H1 (cell line): Measurements from ENCODE around the gene ING4. TPM values are rescaled to one million over a fixed set of nuclear protein-coding genes. Genes with fewer than 3 reads are reported as not detected.

ENCODE experiments used
- CTCF ChIA-PET: fragments of 300-600 bp; sonication (Branson Sonifier 250); formaldehyde crosslinking; loops from one replicate; lab custom pipeline; 2021; ENCODE audit not compliant: partially characterized antibody; lab: Charles Lee
- POLR2A ChIA-PET: fragments of 300-600 bp; sonication (Branson Sonifier 250); formaldehyde crosslinking; loops from one replicate; lab custom pipeline; 2021; ENCODE audit warnings: inconsistent platforms; ENCODE audit not compliant: partially characterized antibody; lab: Charles Lee
- DNase-seq, 2 experiments: peaks; one replicate each; pipeline versions ENCODE4 v3.0.0 to v3.0.0-alpha.2; 2010 to 2022; ENCODE audit warnings: low spot score in 2 of 2, low read depth in 1 of 2, mixed read lengths in 1 of 2
- FAIRE-seq: peaks from 2 replicates; lab custom pipeline; 2011; peaks lifted over from hg19 to GRCh38; lab: Jason Lieb, UNC
- H2AFZ ChIP-seq: 2 replicates; pipeline ENCODE4 v1.8.1; 2012; ENCODE audit warnings: low read length, inconsistent platforms
- H2AK5ac ChIP-seq: 2 replicates; pipeline ENCODE4 v1.6.1; 2013; ENCODE audit warnings: low read depth, low read length
- H2BK120ac ChIP-seq: replicated peaks from 2 replicates; pipeline ENCODE3; 2013; ENCODE audit warnings: low read depth, low read length, inconsistent platforms
- H2BK12ac ChIP-seq: 2 replicates; pipeline ENCODE4 v1.6.1; 2013; ENCODE audit warnings: low read depth, low read length
- H2BK15ac ChIP-seq: 2 replicates; pipeline ENCODE4 v1.6.1; 2013; ENCODE audit warnings: low read length
- H2BK20ac ChIP-seq: 2 replicates; pipeline ENCODE4 v1.6.1; 2013; ENCODE audit warnings: low read length
- H2BK5ac ChIP-seq: 2 replicates; pipeline ENCODE4 v1.6.1; 2013; ENCODE audit warnings: low read depth, low read length
- H3K14ac ChIP-seq: 2 replicates; pipeline ENCODE4 v1.6.1; 2013; ENCODE audit warnings: inconsistent platforms; ENCODE audit not compliant: insufficient read length
- H3K18ac ChIP-seq: 2 replicates; pipeline ENCODE4 v1.6.1; 2013; ENCODE audit warnings: low read length; ENCODE audit errors: extremely low read depth
- H3K23ac ChIP-seq: 2 replicates; pipeline ENCODE4 v1.6.1; 2013; ENCODE audit warnings: inconsistent platforms; ENCODE audit not compliant: insufficient read length
- H3K23me2 ChIP-seq: 2 replicates; pipeline ENCODE4 v1.6.1; 2013; ENCODE audit warnings: low read depth, low read length
- H3K27ac ChIP-seq: 2 replicates; pipeline ENCODE4 v1.6.1; 2011; ENCODE audit warnings: low read depth, low read length, inconsistent platforms
- H3K27me3 ChIP-seq, 4 experiments: replicated peaks in 1 of 4; 1 replicate in 1 of 4; 2 replicates in 3 of 4; pipeline versions ENCODE4 v1.6.1 to v1.8.1; 2011 to 2013; ENCODE audit warnings: low read length in 3 of 4, mild to moderate bottlenecking in 3 of 4, inconsistent platforms in 2 of 4, mixed read lengths in 2 of 4, moderate library complexity in 1 of 4; ENCODE audit not compliant: control insufficient read depth in 3 of 4, insufficient read depth in 3 of 4; ENCODE audit errors: extremely low read depth in 1 of 4
- H3K36me3 ChIP-seq, 4 experiments: 2 replicates each; pipeline versions ENCODE4 v1.6.1 to v1.8.1; 2011 to 2013; ENCODE audit warnings: mild to moderate bottlenecking in 4 of 4, low read length in 3 of 4, moderate library complexity in 2 of 4, control low read depth in 1 of 4, inconsistent platforms in 1 of 4; ENCODE audit not compliant: insufficient read depth in 4 of 4, control insufficient read depth in 2 of 4
- H3K4ac ChIP-seq: replicated peaks from 2 replicates; pipeline ENCODE3; 2013; ENCODE audit warnings: low read length, low read depth, mixed read lengths, inconsistent platforms; ENCODE audit not compliant: insufficient read length
- H3K4me1 ChIP-seq, 4 experiments: replicated peaks in 1 of 4; 1 replicate in 1 of 4; 2 replicates in 3 of 4; pipeline versions ENCODE4 v1.6.1 to v1.8.1; 2011 to 2013; ENCODE audit warnings: low read length in 3 of 4, inconsistent platforms in 2 of 4, mixed read lengths in 1 of 4; ENCODE audit not compliant: insufficient read depth in 4 of 4, control insufficient read depth in 3 of 4
- H3K4me2 ChIP-seq, 2 experiments: 2 replicates each; pipeline versions ENCODE4 v1.6.1 to v1.8.1; 2011 to 2013; ENCODE audit warnings: low read depth in 2 of 2, low read length in 2 of 2, control low read depth in 1 of 2, inconsistent platforms in 1 of 2, mild to moderate bottlenecking in 1 of 2; ENCODE audit not compliant: insufficient read depth in 1 of 2
- H3K4me3 ChIP-seq, 4 experiments: fragments of 200-600, 300-600 bp in 1 of 4; sonication (generic), shearing (Covaris generic), sonication (Bioruptor Twin) in 1 of 4; 2 replicates each; pipeline versions ENCODE4 v1.5.1 to v1.8.1; 2011 to 2016; ENCODE audit warnings: low read length in 4 of 4, low read depth in 3 of 4, control low read depth in 2 of 4, inconsistent platforms in 2 of 4, mild to moderate bottlenecking in 2 of 4, mixed read lengths in 1 of 4, moderate library complexity in 1 of 4; ENCODE audit not compliant: insufficient read depth in 2 of 4; ENCODE audit errors: extremely low read depth in 1 of 4
- H3K56ac ChIP-seq: replicated peaks from 2 replicates; pipeline ENCODE3; 2013; ENCODE audit warnings: low read depth, mild to moderate bottlenecking, mixed read lengths, low read length, inconsistent platforms; ENCODE audit not compliant: insufficient read length
- H3K79me1 ChIP-seq: 2 replicates; pipeline ENCODE4 v1.6.1; 2013; ENCODE audit warnings: low read depth, low read length, control low read depth
- H3K79me2 ChIP-seq, 2 experiments: 2 replicates each; pipeline versions ENCODE4 v1.6.1 to v1.8.1; 2012 to 2013; ENCODE audit warnings: low read length in 2 of 2, mild to moderate bottlenecking in 2 of 2, inconsistent platforms in 1 of 2; ENCODE audit not compliant: insufficient read depth in 2 of 2, control insufficient read depth in 1 of 2
- H3K9ac ChIP-seq, 4 experiments: replicated peaks in 1 of 4; 1 replicate in 1 of 4; 2 replicates in 3 of 4; pipeline versions ENCODE4 v1.6.1 to v1.8.1; 2011 to 2013; ENCODE audit warnings: low read depth in 3 of 4, low read length in 3 of 4, control low read depth in 2 of 4, mild to moderate bottlenecking in 2 of 4, moderate library complexity in 2 of 4, inconsistent platforms in 1 of 4; ENCODE audit errors: extremely low read depth in 1 of 4
- H3K9me3 ChIP-seq, 2 experiments: 2 replicates each; pipeline versions ENCODE4 v1.6.1 to v1.8.1; 2012 to 2013; ENCODE audit warnings: mild to moderate bottlenecking in 2 of 2, moderate library complexity in 2 of 2, control low read depth in 1 of 2, inconsistent platforms in 1 of 2, low read depth in 1 of 2, low read length in 1 of 2, mixed read lengths in 1 of 2; ENCODE audit not compliant: insufficient read depth in 2 of 2
- H4K20me1 ChIP-seq, 2 experiments: replicated peaks in 1 of 2; 2 replicates each; pipeline versions ENCODE3 to v1.8.1; 2011 to 2013; ENCODE audit warnings: inconsistent platforms in 2 of 2, low read length in 2 of 2, mild to moderate bottlenecking in 1 of 2; ENCODE audit not compliant: insufficient read depth in 2 of 2, control insufficient read depth in 1 of 2
- H4K5ac ChIP-seq: 2 replicates; pipeline ENCODE4 v1.6.1; 2013; ENCODE audit warnings: low read length, low read depth, mixed read lengths, inconsistent platforms; ENCODE audit not compliant: insufficient read length
- H4K8ac ChIP-seq: 2 replicates; pipeline ENCODE4 v1.8.0; 2013; ENCODE audit warnings: mild to moderate bottlenecking, moderate library complexity, low read length, inconsistent platforms; ENCODE audit not compliant: insufficient read depth; ENCODE audit errors: extremely low read depth
- H4K91ac ChIP-seq: replicated peaks from 2 replicates; pipeline ENCODE3; 2013; ENCODE audit warnings: low read length, mixed read lengths, inconsistent platforms; ENCODE audit not compliant: insufficient read length
- RFX5 ChIP-seq: IDR thresholded peaks from 2 replicates; pipeline ENCODE4 v1.6.1; 2011; ENCODE audit warnings: low read depth, low read length, improper control_type of control experiment, borderline replicate concordance
- SP4 ChIP-seq: IDR thresholded peaks from 2 replicates; pipeline ENCODE4 v1.6.1; 2012; ENCODE audit warnings: low read length, inconsistent platforms
- WGBS, 2 experiments: shearing (Covaris generic) in 1 of 2; methylation state at CpG; one replicate each; pipeline versions ENCODE4 v1.1.6 to v1.1.7; 2013 to 2015; ENCODE audit warnings: low lambda C conversion rate in 2 of 2, mixed read lengths in 2 of 2, inconsistent platforms in 1 of 2, low coverage in 1 of 2, missing lambda C conversion rate in 1 of 2; ENCODE audit not compliant: insufficient replicate concordance in 2 of 2, insufficient coverage in 1 of 2, insufficient read length in 1 of 2; ENCODE audit errors: extremely low coverage in 1 of 2, missing lambda C conversion rate in 1 of 2; 5-methylcytosine and 5-hydroxymethylcytosine counted together
- polyA plus RNA-seq, 7 experiments: library from polyadenylated mRNA; depleted of rRNA in 3 of 7; stranded (reverse) in 5 of 7; unstranded in 2 of 7; fragments of >200 nt in 5 of 7; fragments of 200-250 nt in 2 of 7; gene quantifications; 1 replicate in 5 of 7; 2 replicates in 1 of 7; 4 replicates in 1 of 7; pipeline versions ENCODE4 v1.2.1 to v1.2.3, GENCODE V29; 2011 to 2013; ENCODE audit warnings: missing spikeins in 2 of 7, mixed read lengths in 2 of 7
- total RNA-seq: library from RNA; stranded (reverse); fragmentation: NEBNext Ultra II Directional; extraction: Animal tissue kit (Norgen Biotek cat#: 25700); gene quantifications from 2 replicates; pipeline ENCODE4 v1.2.1, GENCODE V29; 2021
- TF ChIP-seq, protein P1 (sequence below): IDR thresholded peaks from 2 replicates; pipeline ENCODE4 v1.6.1; 2012; ENCODE audit warnings: low read length, inconsistent platforms

ING4 gene
- total and polyA plus RNA-seq, 2 of the 8 experiments (the other 6 are each of a cell fraction or from before 2014, with no cell fraction given): 22.9 to 28.6 TPM

DNA sequence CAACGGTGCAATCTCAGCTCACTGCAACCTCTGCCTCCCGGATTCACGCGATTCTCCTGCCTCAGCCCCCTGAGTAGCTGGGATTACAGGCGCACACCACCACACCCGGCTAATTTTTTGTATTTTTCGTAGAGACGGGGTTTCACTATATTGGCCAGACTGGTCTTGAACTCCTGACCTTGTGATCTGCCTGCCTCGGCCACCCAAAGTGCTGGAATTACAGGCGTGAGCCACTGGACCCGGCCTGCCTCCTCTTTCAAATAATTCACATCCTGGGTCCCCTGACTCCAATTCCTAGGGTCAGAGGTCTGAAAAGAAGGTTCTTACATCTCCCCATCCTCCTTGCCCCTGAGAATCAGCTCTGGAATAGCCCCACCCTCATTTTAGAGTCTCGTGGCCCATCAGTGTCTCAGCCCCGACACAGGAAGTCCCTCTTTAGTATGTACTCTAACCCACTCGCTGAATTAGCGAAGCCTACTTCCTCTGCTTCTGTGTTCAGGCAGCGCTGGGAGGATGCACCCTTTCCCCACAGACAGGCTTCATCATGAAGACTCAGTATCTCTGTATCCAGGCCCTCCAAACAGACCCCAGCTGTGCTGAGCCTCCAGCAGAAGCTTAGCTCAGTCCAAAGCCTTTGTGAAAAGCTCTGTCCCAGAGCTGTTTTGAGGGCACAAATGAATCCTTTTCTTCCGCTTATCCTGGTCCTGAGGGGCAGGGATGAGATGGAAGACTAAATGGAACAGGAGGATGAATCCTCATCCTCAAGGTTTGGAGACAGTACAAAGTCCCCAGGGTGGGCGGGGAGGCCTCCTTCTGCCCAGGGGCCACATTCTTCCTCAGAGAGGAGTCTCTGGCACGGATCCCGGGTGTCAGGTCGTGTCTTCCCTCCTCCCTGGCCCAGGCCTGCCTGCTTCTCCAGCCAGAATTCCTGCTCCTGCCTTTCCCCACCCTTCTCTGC is 30.6 kb downstream of the ING4 start:
- Histone ChIP-seq H4K8ac (no peak overlapping the region), H2BK120ac (no peak overlapping the region), H3K56ac (no peak overlapping the region), H4K5ac (no peak overlapping the region), H2BK20ac (no peak overlapping the region), H3K79me1 (no peaks in the 10 kb centered on the region), H3K79me2 (no peaks in the 10 kb centered on the region), H2BK5ac (no peak overlapping the region), H3K4me2 (no peak overlapping the region), H2AFZ (no peak overlapping the region; the same call in 1 of the 2 replicates), H3K27ac (no peak overlapping the region), H3K9ac (peak overlapping the region in 1 of 4 experiments; percentile 10; a peak in 1 of 7 replicates), H4K91ac (no peak overlapping the region), H2BK15ac (no peak overlapping the region), H4K20me1 (no peaks in the 10 kb centered on the region), H3K9me3 (no peaks in the 10 kb centered on the region), H3K36me3 (no peaks in the 10 kb centered on the region), H3K14ac (no peak overlapping the region), H3K27me3 (no peaks in the 10 kb centered on the region), H3K4ac (no peak overlapping the region), H2BK12ac (no peak overlapping the region), H3K23me2 (no peaks in the 10 kb centered on the region), H3K4me1 (peaks cover 0 to 11% (median 2%) of the 10 kb centered on the region in 4 experiments; a peak in 5 of 7 replicates), H3K4me3 (no peak overlapping the region), H3K18ac (no peak overlapping the region; the same call in 1 of the 2 replicates), H3K23ac (no peak overlapping the region), H2AK5ac (no peak overlapping the region)
- ChIA-PET POLR2A (interaction anchor here (1.0 to 2.5 kb wide), 6 partner anchors 8 to 94 kb away, joined by 3 to 18 read pairs (median 4); no protein-coding TSS in a partner anchor), CTCF (interaction anchor here (0.6 to 7.9 kb wide), 8 partner anchors 8 to 638 kb away, joined by 3 to 65 read pairs (median 4); no protein-coding TSS in a partner anchor)
- FAIRE-seq (no peak), DNase-seq (no peak)
- 84% methylated on average over 18 of the region's 21 CpGs; no CpG with 5 or more reads in 1 of the 2 experiments for WGBS, 2 experiments
- no peak for TF ChIP-seq RFX5
- TF ChIP-seq SP4: no peak
- TF ChIP-seq, protein P1, sequence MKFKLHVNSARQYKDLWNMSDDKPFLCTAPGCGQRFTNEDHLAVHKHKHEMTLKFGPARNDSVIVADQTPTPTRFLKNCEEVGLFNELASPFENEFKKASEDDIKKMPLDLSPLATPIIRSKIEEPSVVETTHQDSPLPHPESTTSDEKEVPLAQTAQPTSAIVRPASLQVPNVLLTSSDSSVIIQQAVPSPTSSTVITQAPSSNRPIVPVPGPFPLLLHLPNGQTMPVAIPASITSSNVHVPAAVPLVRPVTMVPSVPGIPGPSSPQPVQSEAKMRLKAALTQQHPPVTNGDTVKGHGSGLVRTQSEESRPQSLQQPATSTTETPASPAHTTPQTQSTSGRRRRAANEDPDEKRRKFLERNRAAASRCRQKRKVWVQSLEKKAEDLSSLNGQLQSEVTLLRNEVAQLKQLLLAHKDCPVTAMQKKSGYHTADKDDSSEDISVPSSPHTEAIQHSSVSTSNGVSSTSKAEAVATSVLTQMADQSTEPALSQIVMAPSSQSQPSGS: no peak
